HEK293 (cell line): Measurements from ENCODE around the gene TBC1D22A.

Experiments
- CTCF ChIA-PET: fragments of 350-600 bp; formaldehyde crosslinking; extraction: SDS; loops from one replicate; lab custom pipeline; 2021; ENCODE audit warnings: antibody characterized with exemption; lab: Yijun Ruan, JAX
- POLR2A ChIA-PET: fragments of 300-600 bp; formaldehyde crosslinking; extraction: SDS; loops from one replicate; lab custom pipeline; 2020; ENCODE audit warnings: antibody characterized with exemption, inconsistent platforms; lab: Yijun Ruan, JAX
- H3K27ac ChIP-seq: fragments of 200-500 bp; sonication (Bioruptor generic); 2 replicates; pipeline ENCODE4 v1.5.1; 2014; ENCODE audit warnings: low read depth, low read length, control low read depth, inconsistent platforms; ENCODE audit errors: extremely low read depth
- H3K36me3 ChIP-seq, 2 experiments: fragments of 200-500 bp in 1 of 2; sonication (Bioruptor generic) in 1 of 2; 1 replicate in 1 of 2; 2 replicates in 1 of 2; pipeline ENCODE4 v1.5.1; 2014 to 2017; ENCODE audit warnings: inconsistent platforms in 2 of 2, low read length in 2 of 2; ENCODE audit not compliant: control insufficient read depth in 2 of 2, insufficient read depth in 1 of 2
- H3K4me1 ChIP-seq: fragments of 200-500 bp; sonication (Bioruptor generic); 2 replicates; pipeline ENCODE4 v1.5.1; 2014; ENCODE audit warnings: mild to moderate bottlenecking, low read length, inconsistent platforms; ENCODE audit not compliant: control insufficient read depth, insufficient read depth
- H3K4me3 ChIP-seq: 2 replicates; pipeline ENCODE4 v1.5.1; 2011; ENCODE audit warnings: low read depth, mild to moderate bottlenecking, control low read depth, low read length, moderate library complexity
- H3K9me3 ChIP-seq: fragments of 200-500 bp; sonication (Bioruptor generic); 2 replicates; pipeline ENCODE4 v1.5.1; 2014; ENCODE audit warnings: low read depth, low read length, inconsistent platforms; ENCODE audit not compliant: control insufficient read depth, insufficient read depth
- BCL11A ChIP-seq: fragments of 450-650 bp; formaldehyde crosslinking; IDR thresholded peaks from 2 replicates; pipeline ENCODE4 v1.5.1; 2016; ENCODE audit warnings: low read depth, missing biosample characterization, missing genetic modification characterization
- EGR2 ChIP-seq: fragments of 450-650 bp; formaldehyde crosslinking; IDR thresholded peaks from 2 replicates; pipeline ENCODE4 v1.5.1; 2016; ENCODE audit warnings: low read depth, missing biosample characterization, missing genetic modification characterization
- KLF7 ChIP-seq: fragments of 450-650 bp; formaldehyde crosslinking; IDR thresholded peaks from 2 replicates; pipeline ENCODE4 v1.5.1; 2016; ENCODE audit warnings: missing biosample characterization, missing genetic modification characterization, borderline replicate concordance
- KLF8 ChIP-seq: fragments of 450-650 bp; formaldehyde crosslinking; IDR thresholded peaks from 2 replicates; pipeline ENCODE4 v1.5.1; 2016; ENCODE audit warnings: missing biosample characterization, missing genetic modification characterization
- OVOL3 ChIP-seq: fragments of 450-650 bp; formaldehyde crosslinking; IDR thresholded peaks from 2 replicates; pipeline ENCODE4 v1.5.1; 2016; ENCODE audit warnings: missing biosample characterization, missing genetic modification characterization
- REPIN1 ChIP-seq: fragments of 450-650 bp; formaldehyde crosslinking; IDR thresholded peaks from 2 replicates; pipeline ENCODE4 v1.5.1; 2017; ENCODE audit warnings: missing biosample characterization, missing genetic modification characterization, low read depth
- SETDB1 ChIP-seq: IDR thresholded peaks from one replicate; pipeline ENCODE4 v1.6.1; 2017; ENCODE audit warnings: mild to moderate bottlenecking, low read length, moderate library complexity, mixed read lengths; ENCODE audit not compliant: insufficient read length
- ZBTB21 ChIP-seq: fragments of 450-650 bp; formaldehyde crosslinking; IDR thresholded peaks from 2 replicates; pipeline ENCODE4 v1.5.1; 2017; ENCODE audit warnings: missing biosample characterization, missing genetic modification characterization
- ZFHX2 ChIP-seq: fragments of 450-650 bp; formaldehyde crosslinking; conservative IDR thresholded peaks from 2 replicates; pipeline ENCODE4 v1.5.1; 2016; ENCODE audit warnings: missing biosample characterization, missing genetic modification characterization
- ZNF16 ChIP-seq: fragments of 450-650 bp; formaldehyde crosslinking; IDR thresholded peaks from 2 replicates; pipeline ENCODE4 v1.5.1; 2016; ENCODE audit warnings: low read depth, missing biosample characterization, missing genetic modification characterization
- ZNF169 ChIP-seq: fragments of 450-650 bp; formaldehyde crosslinking; IDR thresholded peaks from 2 replicates; pipeline ENCODE4 v1.5.1; 2016; ENCODE audit warnings: missing biosample characterization, missing genetic modification characterization
- ZNF292 ChIP-seq: fragments of 450-650 bp; formaldehyde crosslinking; IDR thresholded peaks from 2 replicates; pipeline ENCODE4 v1.5.1; 2016; ENCODE audit warnings: low read depth, missing biosample characterization, missing genetic modification characterization, borderline replicate concordance
- ZNF335 ChIP-seq: fragments of 450-650 bp; formaldehyde crosslinking; conservative IDR thresholded peaks from 2 replicates; pipeline ENCODE4 v1.5.1; 2016; ENCODE audit warnings: missing biosample characterization, missing genetic modification characterization
- ZNF37A ChIP-seq: fragments of 450-650 bp; IDR thresholded peaks from 2 replicates; pipeline ENCODE4 v1.5.1; 2018; ENCODE audit warnings: missing biosample characterization, missing genetic modification characterization
- ZNF548 ChIP-seq: fragments of 450-650 bp; formaldehyde crosslinking; IDR thresholded peaks from 2 replicates; pipeline ENCODE4 v1.5.1; 2016; ENCODE audit warnings: missing biosample characterization, missing genetic modification characterization
- TF ChIP-seq, protein P1 (sequence below): fragments of 450-650 bp; formaldehyde crosslinking; IDR thresholded peaks from 2 replicates; pipeline ENCODE4 v1.5.0; 2017; ENCODE audit warnings: missing biosample characterization, missing genetic modification characterization, borderline replicate concordance
- TF ChIP-seq, protein P2 (sequence below): fragments of 450-650 bp; IDR thresholded peaks from 2 replicates; pipeline ENCODE4 v1.5.1; 2018; ENCODE audit warnings: missing biosample characterization, missing genetic modification characterization
- TF ChIP-seq, protein P3 (sequence below): fragments of 450-650 bp; formaldehyde crosslinking; IDR thresholded peaks from 2 replicates; pipeline ENCODE4 v1.5.1; 2016; ENCODE audit warnings: missing biosample characterization, missing genetic modification characterization
- TF ChIP-seq, protein P4 (sequence below): fragments of 450-650 bp; formaldehyde crosslinking; IDR thresholded peaks from 2 replicates; pipeline ENCODE4 v1.5.1; 2016; ENCODE audit warnings: missing biosample characterization, missing genetic modification characterization
- TF ChIP-seq, protein P5 (sequence below): fragments of 450-650 bp; formaldehyde crosslinking; IDR thresholded peaks from 2 replicates; pipeline ENCODE4 v1.5.1; 2017; ENCODE audit warnings: missing biosample characterization, missing genetic modification characterization

The TBC1D22A gene

DNA sequence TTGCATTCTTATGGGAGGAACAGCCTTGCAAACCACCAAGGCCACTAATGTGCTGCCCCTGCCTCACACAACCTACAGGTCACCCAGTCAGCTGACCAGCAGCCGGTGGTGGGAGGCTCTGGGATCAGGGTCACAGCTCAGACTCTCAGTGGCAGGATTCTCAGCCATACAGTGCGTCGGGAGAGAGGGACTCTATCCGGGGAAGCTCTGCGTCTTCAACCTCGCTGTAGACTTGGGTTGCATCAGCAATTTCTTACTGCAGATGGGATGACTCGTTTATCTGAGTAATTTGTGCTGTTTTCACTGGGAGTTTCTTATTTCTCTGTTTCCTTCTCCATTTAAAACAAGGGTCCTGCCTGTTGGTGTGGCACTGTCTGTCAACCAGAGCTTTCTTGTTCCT is 257.7 kb downstream of the TBC1D22A start (continued):
- TF ChIP-seq, protein P1, sequence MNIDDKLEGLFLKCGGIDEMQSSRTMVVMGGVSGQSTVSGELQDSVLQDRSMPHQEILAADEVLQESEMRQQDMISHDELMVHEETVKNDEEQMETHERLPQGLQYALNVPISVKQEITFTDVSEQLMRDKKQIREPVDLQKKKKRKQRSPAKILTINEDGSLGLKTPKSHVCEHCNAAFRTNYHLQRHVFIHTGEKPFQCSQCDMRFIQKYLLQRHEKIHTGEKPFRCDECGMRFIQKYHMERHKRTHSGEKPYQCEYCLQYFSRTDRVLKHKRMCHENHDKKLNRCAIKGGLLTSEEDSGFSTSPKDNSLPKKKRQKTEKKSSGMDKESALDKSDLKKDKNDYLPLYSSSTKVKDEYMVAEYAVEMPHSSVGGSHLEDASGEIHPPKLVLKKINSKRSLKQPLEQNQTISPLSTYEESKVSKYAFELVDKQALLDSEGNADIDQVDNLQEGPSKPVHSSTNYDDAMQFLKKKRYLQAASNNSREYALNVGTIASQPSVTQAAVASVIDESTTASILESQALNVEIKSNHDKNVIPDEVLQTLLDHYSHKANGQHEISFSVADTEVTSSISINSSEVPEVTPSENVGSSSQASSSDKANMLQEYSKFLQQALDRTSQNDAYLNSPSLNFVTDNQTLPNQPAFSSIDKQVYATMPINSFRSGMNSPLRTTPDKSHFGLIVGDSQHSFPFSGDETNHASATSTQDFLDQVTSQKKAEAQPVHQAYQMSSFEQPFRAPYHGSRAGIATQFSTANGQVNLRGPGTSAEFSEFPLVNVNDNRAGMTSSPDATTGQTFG (tag by site-specific recombination): no peak
- TF ChIP-seq BCL11A: no peak
- TF ChIP-seq, all 188 proteins: peak for 0

DNA sequence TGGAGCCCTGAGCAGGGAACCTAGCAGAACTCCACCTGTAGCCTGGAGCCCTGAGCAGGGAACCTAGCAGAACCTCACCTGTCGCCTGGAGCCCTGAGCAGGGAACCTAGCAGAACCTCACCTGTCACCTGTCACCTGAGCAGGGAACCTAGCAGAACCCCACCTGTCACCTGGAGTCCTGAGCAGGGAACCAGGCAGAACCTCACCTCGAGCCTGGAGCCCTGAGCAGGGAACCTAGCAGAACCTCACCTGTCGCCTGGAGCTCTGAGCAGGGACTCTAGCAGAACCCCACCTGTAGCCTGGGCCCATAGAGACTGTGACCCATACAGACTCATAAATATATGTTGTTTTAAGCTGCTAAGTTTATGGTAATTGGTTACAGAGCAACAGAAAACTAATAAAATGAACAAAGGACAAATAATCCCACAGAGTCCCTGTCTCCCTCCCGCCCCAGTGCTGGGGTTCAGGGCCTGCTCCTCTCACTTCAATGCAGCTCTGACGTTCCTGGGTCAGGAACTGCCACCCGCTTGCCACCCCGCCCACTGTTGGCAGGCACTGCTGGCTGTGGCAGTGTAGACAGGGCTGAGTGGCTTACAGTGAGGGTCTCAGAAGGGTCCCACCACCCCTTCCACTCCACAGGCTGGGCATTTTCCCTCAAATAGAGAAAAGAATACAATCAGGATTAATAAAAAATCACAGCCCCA is 259.1 kb downstream of the TBC1D22A start:
- CTCF ChIA-PET: no interaction called here
- no peak overlapping the region for H3K27ac ChIP-seq
- POLR2A ChIA-PET: no interaction called here
- no peak overlapping the region for H3K4me3 ChIP-seq
- no peaks in the 10 kb centered on the region for H3K9me3 ChIP-seq
- H3K4me1 ChIP-seq: no peaks in the 10 kb centered on the region
- TF ChIP-seq ZNF335 (tag by site-specific recombination) (no peak), ZNF37A (tag by site-specific recombination) (no peak), ZNF292 (tag by site-specific recombination) (no peak), SETDB1 (peak; percentile 22), ZNF16 (tag by site-specific recombination) (no peak)
- TF ChIP-seq, protein P2, sequence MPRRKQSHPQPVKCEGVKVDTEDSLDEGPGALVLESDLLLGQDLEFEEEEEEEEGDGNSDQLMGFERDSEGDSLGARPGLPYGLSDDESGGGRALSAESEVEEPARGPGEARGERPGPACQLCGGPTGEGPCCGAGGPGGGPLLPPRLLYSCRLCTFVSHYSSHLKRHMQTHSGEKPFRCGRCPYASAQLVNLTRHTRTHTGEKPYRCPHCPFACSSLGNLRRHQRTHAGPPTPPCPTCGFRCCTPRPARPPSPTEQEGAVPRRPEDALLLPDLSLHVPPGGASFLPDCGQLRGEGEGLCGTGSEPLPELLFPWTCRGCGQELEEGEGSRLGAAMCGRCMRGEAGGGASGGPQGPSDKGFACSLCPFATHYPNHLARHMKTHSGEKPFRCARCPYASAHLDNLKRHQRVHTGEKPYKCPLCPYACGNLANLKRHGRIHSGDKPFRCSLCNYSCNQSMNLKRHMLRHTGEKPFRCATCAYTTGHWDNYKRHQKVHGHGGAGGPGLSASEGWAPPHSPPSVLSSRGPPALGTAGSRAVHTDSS (tag by site-specific recombination): no peak
- TF ChIP-seq, all 188 proteins: peak for 1
- H3K36me3 ChIP-seq: no peaks in the 10 kb centered on the region

DNA sequence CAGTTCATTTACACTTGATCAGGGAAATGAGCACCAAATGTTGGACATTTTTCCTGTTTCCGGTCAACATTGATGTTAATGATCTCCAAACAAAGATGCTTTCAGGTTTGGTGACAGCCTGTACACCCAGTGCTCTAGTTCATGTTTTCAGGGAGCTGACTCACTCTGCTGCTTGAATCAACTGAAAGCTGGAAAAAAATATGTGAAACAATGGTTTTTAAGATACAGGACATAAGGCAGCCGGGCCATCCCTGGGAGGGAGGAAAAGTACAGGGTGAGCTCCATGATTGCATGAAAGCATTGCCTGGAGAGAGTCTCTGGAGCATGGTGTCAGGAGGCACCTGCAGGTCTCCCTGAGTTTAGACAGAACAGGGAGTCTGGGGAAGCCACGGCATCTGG is 259.6 kb downstream of the TBC1D22A start:
- CTCF ChIA-PET: no interaction called here
- Histone ChIP-seq H3K4me3 (no peak overlapping the region), H3K4me1 (no peaks in the 10 kb centered on the region), H3K27ac (no peak overlapping the region), H3K9me3 (no peaks in the 10 kb centered on the region), H3K36me3 (no peaks in the 10 kb centered on the region)
- POLR2A ChIA-PET: no interaction called here
- TF ChIP-seq, protein P3, sequence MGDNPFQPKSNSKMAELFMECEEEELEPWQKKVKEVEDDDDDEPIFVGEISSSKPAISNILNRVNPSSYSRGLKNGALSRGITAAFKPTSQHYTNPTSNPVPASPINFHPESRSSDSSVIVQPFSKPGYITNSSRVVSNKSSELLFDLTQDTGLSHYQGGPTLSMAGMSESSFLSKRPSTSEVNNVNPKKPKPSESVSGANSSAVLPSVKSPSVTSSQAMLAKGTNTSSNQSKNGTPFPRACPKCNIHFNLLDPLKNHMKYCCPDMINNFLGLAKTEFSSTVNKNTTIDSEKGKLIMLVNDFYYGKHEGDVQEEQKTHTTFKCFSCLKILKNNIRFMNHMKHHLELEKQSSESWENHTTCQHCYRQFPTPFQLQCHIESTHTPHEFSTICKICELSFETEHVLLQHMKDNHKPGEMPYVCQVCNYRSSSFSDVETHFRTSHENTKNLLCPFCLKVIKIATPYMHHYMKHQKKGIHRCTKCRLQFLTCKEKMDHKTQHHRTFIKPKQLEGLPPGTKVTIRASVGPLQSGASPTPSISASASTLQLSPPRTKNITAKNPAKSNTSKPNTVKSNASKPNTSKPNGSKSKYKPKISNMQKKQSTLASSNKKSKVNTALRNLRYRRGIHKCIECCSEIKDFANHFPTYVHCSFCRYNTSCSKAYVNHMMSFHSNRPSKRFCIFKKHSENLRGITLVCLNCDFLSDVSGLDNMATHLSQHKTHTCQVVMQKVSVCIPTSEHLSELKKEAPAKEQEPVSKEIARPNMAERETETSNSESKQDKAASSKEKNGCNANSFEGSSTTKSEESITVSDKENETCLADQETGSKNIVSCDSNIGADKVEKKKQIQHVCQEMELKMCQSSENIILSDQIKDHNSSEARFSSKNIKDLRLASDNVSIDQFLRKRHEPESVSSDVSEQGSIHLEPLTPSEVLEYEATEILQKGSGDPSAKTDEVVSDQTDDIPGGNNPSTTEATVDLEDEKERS (tag by site-specific recombination): no peak
- TF ChIP-seq OVOL3 (tag by site-specific recombination): no peak
- TF ChIP-seq REPIN1 (tag by site-specific recombination): no peak
- no peak for TF ChIP-seq ZNF292 (tag by site-specific recombination)
- no peak for TF ChIP-seq ZNF548 (tag by site-specific recombination)
- TF ChIP-seq ZBTB21 (tag by site-specific recombination): no peak
- TF ChIP-seq, protein P4, sequence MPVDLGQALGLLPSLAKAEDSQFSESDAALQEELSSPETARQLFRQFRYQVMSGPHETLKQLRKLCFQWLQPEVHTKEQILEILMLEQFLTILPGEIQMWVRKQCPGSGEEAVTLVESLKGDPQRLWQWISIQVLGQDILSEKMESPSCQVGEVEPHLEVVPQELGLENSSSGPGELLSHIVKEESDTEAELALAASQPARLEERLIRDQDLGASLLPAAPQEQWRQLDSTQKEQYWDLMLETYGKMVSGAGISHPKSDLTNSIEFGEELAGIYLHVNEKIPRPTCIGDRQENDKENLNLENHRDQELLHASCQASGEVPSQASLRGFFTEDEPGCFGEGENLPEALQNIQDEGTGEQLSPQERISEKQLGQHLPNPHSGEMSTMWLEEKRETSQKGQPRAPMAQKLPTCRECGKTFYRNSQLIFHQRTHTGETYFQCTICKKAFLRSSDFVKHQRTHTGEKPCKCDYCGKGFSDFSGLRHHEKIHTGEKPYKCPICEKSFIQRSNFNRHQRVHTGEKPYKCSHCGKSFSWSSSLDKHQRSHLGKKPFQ (tag by site-specific recombination): no peak
- no peak for TF ChIP-seq KLF8 (tag by site-specific recombination)
- TF ChIP-seq, protein P5, sequence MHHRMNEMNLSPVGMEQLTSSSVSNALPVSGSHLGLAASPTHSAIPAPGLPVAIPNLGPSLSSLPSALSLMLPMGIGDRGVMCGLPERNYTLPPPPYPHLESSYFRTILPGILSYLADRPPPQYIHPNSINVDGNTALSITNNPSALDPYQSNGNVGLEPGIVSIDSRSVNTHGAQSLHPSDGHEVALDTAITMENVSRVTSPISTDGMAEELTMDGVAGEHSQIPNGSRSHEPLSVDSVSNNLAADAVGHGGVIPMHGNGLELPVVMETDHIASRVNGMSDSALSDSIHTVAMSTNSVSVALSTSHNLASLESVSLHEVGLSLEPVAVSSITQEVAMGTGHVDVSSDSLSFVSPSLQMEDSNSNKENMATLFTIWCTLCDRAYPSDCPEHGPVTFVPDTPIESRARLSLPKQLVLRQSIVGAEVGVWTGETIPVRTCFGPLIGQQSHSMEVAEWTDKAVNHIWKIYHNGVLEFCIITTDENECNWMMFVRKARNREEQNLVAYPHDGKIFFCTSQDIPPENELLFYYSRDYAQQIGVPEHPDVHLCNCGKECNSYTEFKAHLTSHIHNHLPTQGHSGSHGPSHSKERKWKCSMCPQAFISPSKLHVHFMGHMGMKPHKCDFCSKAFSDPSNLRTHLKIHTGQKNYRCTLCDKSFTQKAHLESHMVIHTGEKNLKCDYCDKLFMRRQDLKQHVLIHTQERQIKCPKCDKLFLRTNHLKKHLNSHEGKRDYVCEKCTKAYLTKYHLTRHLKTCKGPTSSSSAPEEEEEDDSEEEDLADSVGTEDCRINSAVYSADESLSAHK: no peak
- no peak for TF ChIP-seq EGR2 (tag by site-specific recombination)
- TF ChIP-seq ZNF169: no peak
- no peak for TF ChIP-seq KLF7 (tag by site-specific recombination)
- TF ChIP-seq ZFHX2 (tag by site-specific recombination): no peak
